Measurements from ENCODE around the gene SEC14L2. TPM values are rescaled to one million over a fixed set of nuclear protein-coding genes. Genes with fewer than 3 reads are reported as not detected.

The SEC14L2 gene
- total RNA-seq, 4 donors from 2014 or later = 16.6 to 45.4 (median 28.2) TPM

DNA sequence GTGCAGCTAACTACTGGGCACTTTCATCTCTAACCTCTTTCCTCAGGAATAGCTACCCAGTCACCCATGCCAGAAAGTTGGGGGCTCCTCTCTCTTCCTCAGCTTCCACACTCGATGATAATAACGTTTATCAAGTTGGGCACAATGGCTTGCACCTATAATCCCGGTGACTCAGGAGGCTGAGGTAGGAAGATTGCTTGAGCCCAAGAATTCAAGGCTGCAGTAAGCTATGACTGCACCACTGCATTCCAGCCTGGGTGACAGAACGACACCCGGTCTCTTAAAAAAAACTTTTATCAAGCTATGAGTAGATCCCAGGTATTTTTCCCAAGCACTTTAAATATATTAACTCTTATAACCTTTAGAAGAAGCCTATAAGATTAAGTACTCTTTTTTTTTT, 42.2 kb upstream of the SEC14L2 start:
- H3K36me3 ChIP-seq = peaks cover 15 to 41% (median 21%) of the 10 kb centered on the region in 3 donors
- H3K4me1 ChIP-seq = peaks cover 16 to 51% (median 27%) of the 10 kb centered on the region in 3 donors
- H3K27ac ChIP-seq = no peak overlapping the region

GRCh38 chr22:30356449-30357235, 40.2 kb upstream of the SEC14L2 start, which contains the start of the genes CCDC157 and SF3A1:
Gene CCDC157, plus strand, starts transcription at chr22:30357007. Its CDS starts 8,994 bp downstream, at chr22:30366001.
Gene SF3A1, minus strand, starts transcription at chr22:30356894. Its CDS starts 102 bp downstream, at chr22:30356792.
- 0% methylated on average over 12 to 37 of the region's 91 CpGs for WGBS, 2 donors
- peak in 1 of 6 experiments; percentile 2 for TF ChIP-seq CTCF (IDR thresholded peaks at IDR 0.05)
- peak in 2 of 4 donors; percentile 88 to 92 for TF ChIP-seq POLR2A (IDR thresholded peaks at IDR 0.05)
- Histone ChIP-seq H3K9me3 (no peaks in the 10 kb centered on the region), H3K4me3 (peak within 1 kb of the TSS; percentile 64 to 94 (median 83)), H3K36me3 (peaks cover 13 to 21% (median 13%) of the 10 kb centered on the region in 3 donors), H3K27ac (peak within 1 kb of the TSS; percentile 96 to 99 (median 98)), H3K27me3 (no peaks in the 10 kb centered on the region), H3K4me1 (peaks cover 16 to 39% (median 26%) of the 10 kb centered on the region in 3 donors)
- peak; percentile 69 for DNase-seq
- intact Hi-C loops (cut with DNase I) = no loop called here

More for the DNA sequence above, 42.2 kb upstream of the SEC14L2 start:
- Histone ChIP-seq H3K27me3 (no peaks in the 10 kb centered on the region), H3K9me3 (no peaks in the 10 kb centered on the region), H3K4me3 (peak overlapping the region in 3 of 4 donors; percentile 77 to 94 (median 89))
- 47 to 56% methylated on average over 4 to 5 of the region's 5 CpGs for WGBS, 2 donors
- intact Hi-C loops (cut with DNase I) = no loop called here
- DNase-seq = no peak
- no peak for TF ChIP-seq CTCF (IDR thresholded peaks at IDR 0.05)
- TF ChIP-seq POLR2A (IDR thresholded peaks at IDR 0.05) = no peak

- Histone ChIP-seq H3K36me3 (peaks cover 7 to 15% (median 8%) of the 10 kb centered on the region in 3 donors), H3K4me3 (peak overlapping the region; percentile 64 to 94 (median 83)), H3K9me3 (no peaks in the 10 kb centered on the region), H3K27ac (peak overlapping the region; percentile 96 to 99 (median 98)), H3K27me3 (no peaks in the 10 kb centered on the region), H3K4me1 (peaks cover 16 to 39% (median 22%) of the 10 kb centered on the region in 3 donors)
- WGBS, 2 donors = 3 to 6% methylated on average over 9 of the region's 9 CpGs
- TF ChIP-seq POLR2A (IDR thresholded peaks at IDR 0.05) (no peak), CTCF (IDR thresholded peaks at IDR 0.05) (no peak)
- no peak for DNase-seq
- intact Hi-C loops (cut with DNase I) = no loop called here
These were observed 39.6 kb upstream of the SEC14L2 start for GRCh38 chr22:30357236-30357570.

DNA sequence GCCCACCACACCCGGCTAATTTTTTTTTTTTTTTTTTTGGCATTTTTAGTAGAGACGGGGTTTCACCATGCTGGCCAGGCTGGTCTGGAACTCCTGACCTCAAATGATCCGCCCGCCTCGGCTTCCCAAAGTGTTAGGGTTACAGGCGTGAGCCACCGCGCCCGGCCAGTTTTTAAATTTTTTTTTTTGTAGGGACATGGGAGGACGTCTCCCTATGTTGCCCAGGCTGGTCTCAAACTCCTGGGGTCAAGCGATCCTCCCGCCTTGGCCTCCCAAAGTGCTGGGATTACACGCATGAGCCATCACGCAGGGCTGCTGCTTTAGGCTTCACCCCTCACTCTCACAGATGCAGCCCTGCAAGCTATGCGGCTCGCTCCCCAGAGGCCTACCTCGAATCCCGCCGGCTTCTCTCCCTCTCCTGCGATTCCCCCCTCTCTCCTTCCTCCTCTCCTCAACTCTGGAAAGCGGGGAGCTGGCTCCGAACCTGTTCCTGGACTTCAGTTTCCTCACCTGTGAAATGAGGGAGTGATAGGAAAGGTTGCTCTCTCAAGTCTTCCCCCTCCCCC, 39.1 kb upstream of the SEC14L2 start:
- no peaks in the 10 kb centered on the region for H3K27me3 ChIP-seq
- TF ChIP-seq POLR2A (IDR thresholded peaks at IDR 0.05) (no peak), CTCF (IDR thresholded peaks at IDR 0.05) (no peak)
- peak overlapping the region in 3 of 4 donors; percentile 77 to 94 (median 89) for H3K4me3 ChIP-seq
- intact Hi-C loops (cut with DNase I) = no loop called here
- WGBS, 2 donors = 59 to 64% methylated on average over 21 to 22 of the region's 22 CpGs
- no peak overlapping the region for H3K27ac ChIP-seq
- H3K9me3 ChIP-seq = no peaks in the 10 kb centered on the region
- peaks cover 16 to 39% (median 22%) of the 10 kb centered on the region in 3 donors for H3K4me1 ChIP-seq
- H3K36me3 ChIP-seq = peaks cover 2 to 10% (median 2%) of the 10 kb centered on the region in 3 donors
- no peak for DNase-seq

DNA sequence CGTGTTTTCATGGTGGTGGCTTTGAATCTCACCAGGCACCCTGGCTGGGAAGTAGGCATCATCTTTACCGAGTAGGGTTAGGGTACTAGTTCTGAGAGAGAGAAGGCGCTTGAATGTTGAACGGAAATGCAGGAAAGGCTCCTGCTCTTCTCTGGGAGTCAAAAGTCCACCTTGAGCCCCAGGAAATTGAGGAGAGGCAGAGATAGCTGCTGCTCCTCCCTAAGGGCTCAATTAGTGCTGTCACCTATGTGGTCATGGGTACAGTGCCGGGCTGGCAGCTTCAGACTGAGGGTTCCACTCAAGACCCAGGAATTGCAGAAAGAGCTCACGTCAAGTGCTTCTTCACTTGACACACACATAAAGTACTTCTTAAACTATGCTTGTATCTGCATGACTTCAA, 38.3 kb upstream of the SEC14L2 start:
- no peak for TF ChIP-seq POLR2A (IDR thresholded peaks at IDR 0.05)
- no peak for TF ChIP-seq CTCF (IDR thresholded peaks at IDR 0.05)
- H3K4me1 ChIP-seq = peaks cover 16 to 38% (median 22%) of the 10 kb centered on the region in 3 donors
- no peak overlapping the region for H3K4me3 ChIP-seq
- intact Hi-C loops (cut with DNase I) = no loop called here
- no peak for DNase-seq
- H3K27me3 ChIP-seq = no peaks in the 10 kb centered on the region
- peaks cover 0 to 4% (median 0%) of the 10 kb centered on the region in 3 donors for H3K36me3 ChIP-seq
- H3K9me3 ChIP-seq = no peaks in the 10 kb centered on the region
- WGBS, 2 donors = 86 to 93% methylated on average over 2 to 6 of the region's 6 CpGs
- no peak overlapping the region for H3K27ac ChIP-seq

All from esophagus squamous epithelium (tissue), 5 donors.